Right lobe of liver (tissue), 6 donors: Measurements from ENCODE around the gene VIPR1. TPM values are rescaled to one million over a fixed set of nuclear protein-coding genes. Genes with fewer than 3 reads are reported as not detected.

Experiments used
- ATAC-seq, 4 donors: fragments of 200-7000 bp; cut with Tn5 transposase; one replicate each; pipeline ENCODE4 v1.9.1; 2020; ENCODE audit warnings: mild to moderate bottlenecking in 4 of 4, moderate library complexity in 4 of 4
- DNase-seq, 3 donors: peaks; one replicate each; pipeline ENCODE4 v3.0.0-alpha.2; 2020
- H3K27ac ChIP-seq, 3 donors: fragments of 200-600 bp; one replicate each; pipeline ENCODE4 v1.8.0; 2022
- H3K27me3 ChIP-seq, 2 donors: fragments of 200-600 bp; one replicate each; pipeline ENCODE4 v1.8.0; 2022
- H3K36me3 ChIP-seq, 4 donors: fragments of 200-600 bp; sonication (generic) in 1 of 4; one replicate each; pipeline versions ENCODE4 v1.5.1 to v1.8.0; 2017 to 2022; ENCODE audit warnings: control low read depth in 1 of 4
- H3K4me1 ChIP-seq, 4 donors: fragments of 200-600 bp; sonication (generic) in 1 of 4; one replicate each; pipeline versions ENCODE4 v1.5.1 to v1.8.0; 2017 to 2022; ENCODE audit warnings: control low read depth in 1 of 4
- H3K4me3 ChIP-seq, 3 donors: fragments of 200-600 bp; one replicate each; pipeline ENCODE4 v1.8.0; 2022
- H3K9me3 ChIP-seq, 4 donors: fragments of 200-600 bp; sonication (generic) in 1 of 4; one replicate each; pipeline versions ENCODE4 v1.5.1 to v1.8.0; 2017 to 2022; ENCODE audit warnings: control low read depth in 1 of 4
- CTCF ChIP-seq, 4 donors: fragments of 200-600 bp in 3 of 4; fragments of 450-650 bp in 1 of 4; IDR thresholded peaks; one replicate each; pipeline versions ENCODE4 v1.5.1 to v1.8.0; 2016 to 2022; ENCODE audit warnings: antibody characterized with exemption in 4 of 4, mild to moderate bottlenecking in 2 of 4
- POLR2A ChIP-seq: fragments of 450-650 bp; IDR thresholded peaks from one replicate; pipeline ENCODE4 v1.6.1; 2017; ENCODE audit warnings: antibody characterized with exemption, mild to moderate bottlenecking
- WGBS: methylation state at CpG from one replicate; pipeline ENCODE4 v1.1.6; 2018; ENCODE audit warnings: low coverage, low lambda C conversion rate; ENCODE audit not compliant: insufficient coverage; ENCODE audit errors: missing lambda C conversion rate; 5-methylcytosine and 5-hydroxymethylcytosine counted together
- intact Hi-C, 2 donors: fragments of 100-400 bp; cut with DNase I; formaldehyde crosslinking; loops; one replicate each; pipeline versions ENCODE4 v1.11.2 to v1.14.1; 2022
- total RNA-seq, 6 experiments: library from RNA; depleted of rRNA in 2 of 6; stranded (reverse); fragments of >200 nt in 2 of 6; fragmentation: NEBNext Ultra II Directional in 3 of 6; extraction: Animal tissue kit (Norgen Biotek cat#: 25700) in 3 of 6; gene quantifications; one replicate each; pipeline versions ENCODE4 v1.1.0 to v1.2.4, GENCODE V29; 2016 to 2023
- donor health status: DM: no; HTN: yes; CAD: no.
- donor health status: DM: no; HTN: no; CAD: no.
- donor health status: DM: no; HTN: no; CAD: no.
- donor health status: DM: no; HTN: yes; CAD: no.
- donor health status: DM: no; HTN: yes; CAD: no.

The VIPR1 gene
- total RNA-seq, 6 experiments from 2014 or later = 1.9 to 34.5 (median 18.2) TPM

GRCh38 chr3:42547401-42547945, 45.0 kb downstream of the VIPR1 start:
- H3K27me3 ChIP-seq = no peaks in the 10 kb centered on the region
- H3K9me3 ChIP-seq = no peaks in the 10 kb centered on the region
- DNase-seq (peak; percentile 75 to 83 (median 82)), ATAC-seq (peak; percentile 66 to 71 (median 70))
- H3K4me3 ChIP-seq = no peak overlapping the region
- TF ChIP-seq CTCF (IDR thresholded peaks at IDR 0.05) = peak; percentile 85 to 99 (median 98)
- TF ChIP-seq POLR2A = no peak
- 27% methylated on average over 4 of the region's 7 CpGs for WGBS
- no peaks in the 10 kb centered on the region for H3K36me3 ChIP-seq
- intact Hi-C loops = no loop called here
- H3K4me1 ChIP-seq = peaks cover 0 to 31% (median 9%) of the 10 kb centered on the region in 4 donors
- H3K27ac ChIP-seq = no peak overlapping the region

GRCh38 chr3:42549131-42549530, 46.7 kb downstream of the VIPR1 start:
- no peak overlapping the region for H3K27ac ChIP-seq
- ATAC-seq (no peak), DNase-seq (no peak)
- H3K4me3 ChIP-seq = no peak overlapping the region
- H3K4me1 ChIP-seq = peaks cover 0 to 26% (median 6%) of the 10 kb centered on the region in 4 donors
- H3K36me3 ChIP-seq = peaks cover 0 to 7% (median 4%) of the 10 kb centered on the region in 4 donors
- intact Hi-C loops = no loop called here
- H3K27me3 ChIP-seq = no peaks in the 10 kb centered on the region
- TF ChIP-seq POLR2A (no peak), CTCF (IDR thresholded peaks at IDR 0.05) (no peak)
- H3K9me3 ChIP-seq = no peaks in the 10 kb centered on the region
- 90% methylated on average over 2 of the region's 2 CpGs for WGBS

GRCh38 chr3:42550250-42550649, 47.8 kb downstream of the VIPR1 start:
- no peak for TF ChIP-seq POLR2A
- TF ChIP-seq CTCF (IDR thresholded peaks at IDR 0.05) = no peak
- intact Hi-C loops = no loop called here
- no peak for DNase-seq
- H3K36me3 ChIP-seq = peaks cover 0 to 15% (median 8%) of the 10 kb centered on the region in 4 donors
- H3K4me3 ChIP-seq = no peak overlapping the region
- H3K27me3 ChIP-seq = no peaks in the 10 kb centered on the region
- 67% methylated on average over 1 of the region's 1 CpG for WGBS
- H3K27ac ChIP-seq = no peak overlapping the region
- no peaks in the 10 kb centered on the region for H3K9me3 ChIP-seq
- peaks cover 0 to 15% (median 2%) of the 10 kb centered on the region in 4 donors for H3K4me1 ChIP-seq
- ATAC-seq = no peak

GRCh38 chr3:42552830-42553229, 50.4 kb downstream of the VIPR1 start:
- Histone ChIP-seq H3K27ac (no peak overlapping the region), H3K36me3 (peaks cover 0 to 26% (median 11%) of the 10 kb centered on the region in 4 donors), H3K27me3 (no peaks in the 10 kb centered on the region), H3K9me3 (no peaks in the 10 kb centered on the region), H3K4me1 (peaks cover 0 to 4% (median 0%) of the 10 kb centered on the region in 4 donors), H3K4me3 (no peak overlapping the region)
- DNase-seq = no peak
- TF ChIP-seq CTCF (IDR thresholded peaks at IDR 0.05) = no peak
- TF ChIP-seq POLR2A = no peak
- no peak for ATAC-seq
- intact Hi-C loops = no loop called here
- WGBS = 29% methylated on average over 1 of the region's 1 CpG
